Heart left ventricle (tissue), 16 donors: ENCODE measurements around the gene SNX1. TPM values are rescaled to one million over a fixed set of nuclear protein-coding genes. Genes with fewer than 3 reads are reported as not detected.

Experiments used
- ATAC-seq, 4 donors: fragments of 200-7000 bp; cut with Tn5 transposase; one replicate each; pipeline ENCODE4 v1.9.1; 2020 to 2022; ENCODE audit warnings: moderate library complexity in 4 of 4, mild to moderate bottlenecking in 3 of 4, moderate number of reproducible peaks in 1 of 4
- DNase-seq, 5 donors: peaks; one replicate each; pipeline ENCODE4 v3.0.0-alpha.2; 2020
- H3K27ac ChIP-seq, 12 donors: fragments of 200-600 bp; sonication (generic) in 4 of 12; one replicate each; pipeline versions ENCODE4 v1.5.0 to v1.8.0; 2016 to 2022; ENCODE audit warnings: mild to moderate bottlenecking in 2 of 12
- H3K27me3 ChIP-seq, 9 donors: fragments of 200-600 bp; sonication (generic) in 2 of 9; one replicate each; pipeline versions ENCODE4 v1.5.1 to v1.8.0; 2016 to 2022; ENCODE audit warnings: mild to moderate bottlenecking in 3 of 9
- H3K36me3 ChIP-seq, 9 donors: fragments of 200-600 bp; sonication (generic) in 2 of 9; one replicate each; pipeline versions ENCODE4 v1.5.0 to v1.8.0; 2018 to 2022; ENCODE audit warnings: mild to moderate bottlenecking in 2 of 9
- H3K4me1 ChIP-seq, 12 donors: fragments of 200-600 bp; sonication (generic) in 4 of 12; one replicate each; pipeline versions ENCODE4 v1.5.0 to v1.8.0; 2016 to 2022; ENCODE audit warnings: mild to moderate bottlenecking in 3 of 12
- H3K4me3 ChIP-seq, 12 donors: fragments of 200-600 bp; sonication (generic) in 4 of 12; one replicate each; pipeline versions ENCODE4 v1.5.0 to v1.8.0; 2017 to 2022; ENCODE audit warnings: mild to moderate bottlenecking in 9 of 12, moderate library complexity in 4 of 12
- H3K9me3 ChIP-seq, 12 donors: fragments of 200-600 bp; sonication (generic) in 4 of 12; one replicate each; pipeline versions ENCODE4 v1.5.0 to v1.8.0; 2016 to 2022; ENCODE audit warnings: mild to moderate bottlenecking in 1 of 12
- CTCF ChIP-seq, 12 donors: fragments of 200-600 bp; sonication (generic) in 4 of 12; IDR thresholded peaks; one replicate each; pipeline versions ENCODE4 v1.5.0 to v1.8.0; 2018 to 2022; ENCODE audit warnings: antibody characterized with exemption in 12 of 12, mild to moderate bottlenecking in 5 of 12
- POLR2A ChIP-seq, 2 donors: fragments of 450-650 bp; IDR thresholded peaks; one replicate each; pipeline ENCODE4 v1.6.1; 2017; ENCODE audit warnings: antibody characterized with exemption in 2 of 2, mild to moderate bottlenecking in 2 of 2, moderate library complexity in 2 of 2
- WGBS, 4 donors: extraction: QIAGEN DNeasy Blood & Tissue Kit in 2 of 4; methylation state at CpG; one replicate each; pipeline versions ENCODE4 v1.1.5 to v1.1.7; 2013 to 2018; 5-methylcytosine and 5-hydroxymethylcytosine counted together
- intact Hi-C, 10 donors: fragments of 100-400 bp; cut with DNase I; formaldehyde crosslinking; loops; one replicate each; pipeline versions ENCODE4 v1.11.1 to v1.14.2; 2022
- polyA plus RNA-seq, 2 donors: library from polyadenylated mRNA; stranded (reverse); fragments of 200-250 nt; gene quantifications; one replicate each; pipeline ENCODE4 v1.2.3, GENCODE V29; 2013
- total RNA-seq, 9 donors: library from RNA; depleted of rRNA in 2 of 9; stranded (reverse); fragments of >200 nt in 2 of 9; fragmentation: NEBNext Ultra II Directional in 3 of 9; extraction: Animal tissue kit (Norgen Biotek cat#: 25700) in 3 of 9; gene quantifications; one replicate each; pipeline versions ENCODE4 v1.1.0 to v1.2.4, GENCODE V29; 2016 to 2023
- donor health status: ischemic (EF 13 %, LVEDD 7.1; RV severe dilation, severe dysfunction).
- donor health status: healthy with polysubstance abuse.
- donor health status: DM: no; HTN: yes; CAD: no.
- donor health status: DM: no; HTN: no; CAD: no.
- donor health status: ischemic (EF 25% LVEDD 6.9; RV normal size, moderate dysfunction).
- donor health status: ischemic (EF 25% LVEDD 5.7; RV mildly dilated, moderate dysfunction).
- donor health status: healthy.
- donor health status: DM: yes; HTN: yes; CAD: no.
- donor health status: ischemic (EF 35%, LVEDD 5.7; RV mildly dilated, moderate dysfunction).
- donor health status: nonischemic (EF 11% LVEDD 7.7; RV severe dilation, severe dysfunction).
- donor health status: DM: yes; HTN: yes; CAD: no.
- donor health status: PGD.
- donor health status: ischemic (EF 29% LVEDD 5.4; RV normal size, mild dysfunction).
- donor health status: nonischemic (EF 23%, LVEDD 6.1; RV moderate dilation, normal function).

SNX1 gene
- total and polyA plus RNA-seq, 11 donors: 38.7 to 117 (median 76.3) TPM

GRCh38 chr15:64095431-64095794 lies 369 bp upstream of the SNX1 start:
- Histone ChIP-seq H3K9me3 (no peaks in the 10 kb centered on the region), H3K4me3 (peak overlapping the region in 11 of 12 donors; percentile 75 to 99 (median 89)), H3K36me3 (peaks cover 0 to 5% (median 0%) of the 10 kb centered on the region in 9 donors), H3K27ac (peak overlapping the region in 11 of 12 donors; percentile 82 to 94 (median 88)), H3K4me1 (peaks cover 8 to 84% (median 63%) of the 10 kb centered on the region in 12 donors), H3K27me3 (no peaks in the 10 kb centered on the region)
- no peak for DNase-seq
- TF ChIP-seq POLR2A (IDR thresholded peaks at IDR 0.05) (no peak), CTCF (IDR thresholded peaks at IDR 0.05) (no peak)
- intact Hi-C loops: loop anchor here in 7 of 10 donors (2.0 to 10.0 kb wide), 3 partner anchors 49 to 67 kb away; partner anchors contain the start of genes SNX22 (in 6 of the 7) and PPIB (in 1 of the 7)
- WGBS, 4 donors: 25 to 45% (median 36%) methylated on average over 4 of the region's 4 CpGs
- ATAC-seq: no peak

- no peak for ATAC-seq
- Histone ChIP-seq H3K9me3 (no peaks in the 10 kb centered on the region), H3K27ac (peak overlapping the region in 10 of 12 donors; percentile 83 to 94 (median 89)), H3K36me3 (peaks cover 0 to 7% (median 0%) of the 10 kb centered on the region in 9 donors), H3K27me3 (no peaks in the 10 kb centered on the region), H3K4me1 (peaks cover 8 to 84% (median 60%) of the 10 kb centered on the region in 12 donors), H3K4me3 (peak overlapping the region; percentile 75 to 99 (median 92))
- TF ChIP-seq POLR2A (IDR thresholded peaks at IDR 0.05) (no peak), CTCF (IDR thresholded peaks at IDR 0.05) (no peak)
- intact Hi-C loops: loop anchor here in 7 of 10 donors (5.0 to 10.0 kb wide), 2 partner anchors 48 to 55 kb away; partner anchors contain the start of gene SNX22 (in 6 of the 7)
- WGBS, 4 donors: 4 to 7% (median 5%) methylated on average over 16 of the region's 16 CpGs
- peak in 1 of 5 donors; percentile 36 for DNase-seq
Measured at GRCh38 chr15:64096668-64097384, 1.0 kb downstream of the SNX1 start.

- 61 to 75% (median 65%) methylated on average over 2 of the region's 2 CpGs for WGBS, 4 donors
- H3K9me3 ChIP-seq: no peaks in the 10 kb centered on the region
- H3K27ac ChIP-seq: peak overlapping the region in 7 of 12 donors; percentile 5 to 84 (median 15)
- TF ChIP-seq CTCF (IDR thresholded peaks at IDR 0.05): no peak
- TF ChIP-seq POLR2A (IDR thresholded peaks at IDR 0.05): no peak
- peaks cover 0 to 7% (median 0%) of the 10 kb centered on the region in 9 donors for H3K36me3 ChIP-seq
- H3K4me3 ChIP-seq: no peak overlapping the region
- no peaks in the 10 kb centered on the region for H3K27me3 ChIP-seq
- peaks cover 8 to 89% (median 45%) of the 10 kb centered on the region in 12 donors for H3K4me1 ChIP-seq
- no peak for ATAC-seq
- DNase-seq: no peak
- intact Hi-C loops: loop anchor here in 7 of 10 donors (5.0 to 10.0 kb wide), 2 partner anchors 45 to 53 kb away; partner anchors contain the start of gene SNX22 (in 6 of the 7)
Measured at GRCh38 chr15:64099379-64099778, 3.6 kb downstream of the SNX1 start.

DNA sequence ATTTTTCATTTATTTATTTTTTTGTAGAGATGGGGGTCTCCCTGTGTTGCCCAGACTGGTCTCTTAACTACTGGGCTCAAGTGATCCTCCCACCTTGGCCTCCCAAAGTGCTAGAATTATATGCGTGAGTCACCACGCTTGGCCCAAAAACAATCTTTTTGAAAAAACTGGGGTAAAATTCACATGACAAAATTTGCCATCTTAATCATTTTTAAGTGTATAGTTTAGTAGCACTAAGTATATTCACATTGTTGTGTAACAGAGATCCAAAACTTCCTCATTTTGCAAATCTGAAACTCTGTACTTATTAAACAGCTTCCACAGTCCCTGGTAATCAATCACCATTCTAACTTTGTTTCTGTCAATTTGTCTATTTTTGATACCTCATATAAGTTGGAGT lies 5.2 kb downstream of the SNX1 start:
- peak overlapping the region in 1 of 12 donors; percentile 84 for H3K27ac ChIP-seq

More for the DNA sequence above, 5.2 kb downstream of the SNX1 start:
- peaks cover 0 to 7% (median 0%) of the 10 kb centered on the region in 9 donors for H3K36me3 ChIP-seq
- H3K4me3 ChIP-seq: no peak overlapping the region
- H3K4me1 ChIP-seq: peaks cover 4 to 93% (median 47%) of the 10 kb centered on the region in 12 donors
- no peaks in the 10 kb centered on the region for H3K27me3 ChIP-seq
- no peaks in the 10 kb centered on the region for H3K9me3 ChIP-seq
- DNase-seq: no peak
- no peak for ATAC-seq
- TF ChIP-seq POLR2A (IDR thresholded peaks at IDR 0.05) (no peak), CTCF (IDR thresholded peaks at IDR 0.05) (no peak)
- 81 to 93% (median 89%) methylated on average over 2 of the region's 2 CpGs for WGBS, 4 donors
- intact Hi-C loops: no loop called here
